GM13976 (cell line): Measurements from ENCODE around the gene GET3.

ENCODE experiments used
- DNase-seq: peaks from one replicate; pipeline ENCODE4 v3.0.0; 2012; ENCODE audit warnings: low spot score
- CTCF ChIP-seq: IDR thresholded peaks from 2 replicates; pipeline ENCODE4 v1.5.1; 2012; ENCODE audit warnings: borderline replicate concordance, mild to moderate bottlenecking; ENCODE audit not compliant: insufficient read depth; ENCODE audit errors: extremely low read depth, missing control alignments, control extremely low read depth
- in situ Hi-C: fragments of 300-500 bp; cut with MboI; formaldehyde crosslinking; loops from one replicate; pipeline ENCODE4 v1.12.0; 2022; ENCODE audit warnings: low sequenced_read_pairs, mixed read lengths, inconsistent platforms; ENCODE audit not compliant: unreplicated experiment

The GET3 gene

GRCh38 chr19:12779162-12779993, 42.1 kb downstream of the GET3 start:
- no peak for DNase-seq
- peak; percentile 12 for TF ChIP-seq CTCF
- in situ Hi-C loops, result no loop called here

- DNase-seq, result no peak
- in situ Hi-C loops, result no loop called here
Measured at GRCh38 chr19:12782174-12782423, 44.8 kb downstream of the GET3 start.

GRCh38 chr19:12782424-12783290, 45.4 kb downstream of the GET3 start:
- in situ Hi-C loops, result no loop called here
- no peak for TF ChIP-seq CTCF
- peak; percentile 85 for DNase-seq

More at GRCh38 chr19:12782174-12782423, 44.8 kb downstream of the GET3 start:
- TF ChIP-seq CTCF, result no peak

GRCh38 chr19:12783291-12783848, 46.1 kb downstream of the GET3 start:
- TF ChIP-seq CTCF, result no peak
- in situ Hi-C loops, result no loop called here
- no peak for DNase-seq

GRCh38 chr19:12783849-12784393, 46.6 kb downstream of the GET3 start:
- TF ChIP-seq CTCF, result no peak
- no peak for DNase-seq
- in situ Hi-C loops, result no loop called here

- in situ Hi-C loops, result no loop called here
- DNase-seq, result no peak
- no peak for TF ChIP-seq CTCF
Measured at GRCh38 chr19:12784394-12784870, 47.1 kb downstream of the GET3 start.
